GM18519 (cell line): ENCODE measurements around the gene PTPRM.

Experiments used
- ATAC-seq: cut with Tn5 transposase; IDR thresholded peaks from one replicate; pipeline ENCODE4 v1.9.1; 2021; ENCODE audit warnings: mild to moderate bottlenecking, moderate library complexity; ENCODE audit not compliant: unreplicated experiment, low FRiP score

PTPRM gene

DNA sequence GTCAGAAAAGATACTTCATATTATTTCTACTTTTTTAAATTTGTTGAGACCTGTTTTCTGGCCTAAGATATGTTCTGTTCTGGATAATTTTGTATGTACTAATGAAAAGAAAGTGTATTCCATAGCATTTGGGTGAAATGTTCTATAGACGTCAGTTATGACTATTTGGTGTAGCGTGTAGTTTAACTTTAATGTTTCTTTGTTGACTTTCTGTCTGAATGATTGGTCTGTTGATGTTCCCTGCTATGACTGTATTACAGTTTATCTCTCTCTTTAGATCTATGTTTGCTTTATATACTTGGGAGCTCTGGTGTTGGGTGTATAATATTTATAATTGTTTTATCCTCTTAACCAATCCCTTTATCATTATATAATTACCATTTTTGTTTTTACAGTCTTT, 352.4 kb downstream of the PTPRM start:
- no peak for ATAC-seq

DNA sequence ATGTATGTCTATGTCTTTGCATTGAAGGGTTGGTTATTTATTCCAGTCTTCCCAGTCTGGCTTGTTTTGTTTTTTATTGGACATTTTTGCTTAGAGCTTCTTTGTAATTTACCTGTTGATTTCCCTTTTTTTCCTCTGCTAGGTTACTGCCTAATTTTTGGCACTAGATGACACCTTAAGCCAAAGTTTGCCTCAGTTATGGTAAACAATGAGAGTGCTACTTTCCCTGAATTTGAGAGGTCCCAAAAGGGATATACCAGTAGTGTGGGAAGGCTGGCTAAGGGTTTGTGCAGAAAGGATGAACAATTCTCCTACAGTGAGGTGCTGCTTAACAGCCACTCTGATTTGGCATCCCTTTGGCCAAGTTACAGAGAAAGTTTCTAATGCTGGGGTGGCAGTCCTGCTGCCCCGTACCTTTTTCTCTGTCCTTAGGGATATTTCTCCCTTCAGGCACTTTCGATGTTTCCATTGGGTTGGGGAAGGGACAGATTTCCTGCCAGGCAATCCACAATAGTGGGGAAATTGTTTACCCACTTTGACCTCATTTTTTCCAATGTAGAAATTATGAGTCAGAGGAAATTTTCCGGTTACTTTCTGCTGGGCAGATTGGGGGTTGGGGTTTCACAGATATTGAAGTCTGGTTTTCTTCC, 354.9 kb downstream of the PTPRM start:
- no peak for ATAC-seq

DNA sequence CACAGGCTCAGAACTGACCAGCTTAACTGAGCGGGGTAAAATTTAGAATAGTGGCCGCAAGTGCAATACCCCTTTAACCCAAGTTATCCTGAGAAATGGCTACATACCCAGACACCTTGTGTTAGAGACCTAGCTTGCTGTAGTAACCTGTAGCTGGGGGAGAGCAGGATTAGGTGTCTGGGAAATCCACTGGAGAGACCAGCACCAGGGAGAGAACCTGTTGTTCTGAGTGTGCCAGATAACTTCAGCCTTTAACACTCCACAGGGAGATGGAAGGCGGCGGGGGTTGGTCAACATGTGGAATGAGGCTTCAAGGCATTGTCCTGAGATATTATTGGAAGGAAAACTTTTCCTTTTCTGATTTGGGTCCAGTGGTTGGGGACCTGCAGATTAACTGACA, 356.0 kb downstream of the PTPRM start:
- ATAC-seq: no peak

DNA sequence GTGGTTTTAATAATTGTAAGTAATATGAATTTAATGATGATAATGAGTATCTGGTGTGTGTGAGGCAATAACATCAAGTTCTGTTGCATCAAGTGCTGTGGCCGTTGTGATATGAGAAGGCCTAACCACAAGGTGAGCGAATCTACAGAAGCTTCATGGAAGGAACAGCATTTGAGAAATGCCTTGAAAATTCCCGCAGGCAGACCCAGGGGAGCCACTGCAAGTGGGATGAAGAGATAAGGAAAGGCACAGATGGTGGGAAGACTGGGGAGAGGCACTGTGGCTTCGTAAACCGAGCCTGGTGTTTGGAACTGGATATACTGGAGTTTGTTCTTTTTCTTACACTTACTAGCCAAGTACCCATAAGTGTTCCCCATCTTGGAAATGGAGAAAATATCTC, 357.5 kb downstream of the PTPRM start:
- no peak for ATAC-seq

DNA sequence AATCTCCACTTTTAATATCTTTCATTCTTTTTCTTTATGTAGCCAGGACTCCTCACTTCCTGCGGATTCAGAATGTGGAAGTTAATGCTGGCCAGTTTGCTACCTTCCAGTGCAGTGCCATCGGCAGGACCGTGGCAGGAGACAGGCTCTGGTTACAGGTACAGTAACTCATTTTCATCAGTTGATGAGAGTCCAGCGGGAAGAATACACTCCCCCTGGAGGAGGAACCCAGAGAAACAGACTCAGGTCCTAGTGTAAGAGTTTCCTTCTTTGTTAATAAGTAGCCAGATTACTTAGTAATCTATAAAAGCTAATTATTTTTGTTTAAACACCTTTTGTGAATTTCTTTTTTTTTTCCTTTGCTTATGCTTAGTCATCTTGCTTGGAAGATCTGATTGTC, 359.4 kb downstream of the PTPRM start:
- ATAC-seq: no peak

DNA sequence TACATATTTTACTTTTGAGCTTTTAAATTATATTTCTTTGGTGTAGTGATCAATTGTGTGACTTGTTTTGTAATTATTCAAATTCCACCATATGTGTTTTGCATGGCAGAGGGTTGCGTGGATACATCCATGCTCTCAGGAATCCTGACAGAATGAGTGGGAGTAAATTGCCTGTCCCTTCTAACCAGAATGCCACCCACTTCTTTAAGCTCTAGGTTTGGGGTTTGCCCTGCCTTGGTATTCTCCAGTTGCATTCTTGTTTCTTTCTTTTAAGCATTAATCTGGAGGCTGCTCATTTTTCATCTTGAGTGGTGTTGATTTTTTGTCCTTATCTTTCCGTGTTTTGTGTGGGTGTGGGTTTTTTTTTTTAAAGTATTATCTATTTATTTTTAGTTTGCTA, 360.0 kb downstream of the PTPRM start:
- no peak for ATAC-seq

DNA sequence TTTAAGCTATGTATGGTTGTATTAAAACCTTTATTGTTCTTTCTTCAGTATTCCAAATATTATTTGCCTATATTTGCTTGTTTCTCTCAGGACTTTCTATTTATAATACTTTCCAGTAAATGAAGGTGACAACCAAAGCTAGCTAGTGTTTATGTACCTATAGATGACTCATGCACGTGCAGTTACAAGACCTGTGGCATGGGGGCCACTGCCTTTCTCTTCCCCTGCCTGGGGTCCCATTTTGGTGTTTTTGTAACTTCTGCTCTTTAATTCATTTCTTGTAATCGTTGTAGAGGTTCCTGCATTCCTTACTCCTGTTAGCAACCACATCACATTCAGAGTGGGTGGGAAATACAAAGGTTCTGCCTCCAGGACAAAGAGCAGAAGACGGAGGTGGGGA, 364.6 kb downstream of the PTPRM start:
- no peak for ATAC-seq

DNA sequence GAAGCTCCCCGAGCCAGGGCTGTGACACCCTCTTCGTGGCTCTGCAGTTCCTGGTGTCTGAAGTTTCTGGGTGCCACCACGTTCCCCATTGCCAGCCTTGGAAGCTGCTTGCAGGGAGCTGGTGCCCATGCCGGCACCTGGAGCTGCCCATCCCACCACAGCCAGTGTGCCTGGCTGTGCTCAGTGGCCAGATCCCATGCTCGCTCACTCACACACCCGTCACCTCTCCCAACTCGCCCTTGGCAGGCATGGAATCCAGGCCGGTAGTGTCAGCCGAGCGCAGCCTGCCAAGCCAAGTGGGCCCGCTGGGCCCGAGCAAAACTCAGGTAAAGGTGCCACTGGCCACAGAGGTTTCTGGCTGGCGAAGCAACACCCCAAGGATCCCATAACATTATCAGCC, 370.2 kb downstream of the PTPRM start:
- no peak for ATAC-seq

DNA sequence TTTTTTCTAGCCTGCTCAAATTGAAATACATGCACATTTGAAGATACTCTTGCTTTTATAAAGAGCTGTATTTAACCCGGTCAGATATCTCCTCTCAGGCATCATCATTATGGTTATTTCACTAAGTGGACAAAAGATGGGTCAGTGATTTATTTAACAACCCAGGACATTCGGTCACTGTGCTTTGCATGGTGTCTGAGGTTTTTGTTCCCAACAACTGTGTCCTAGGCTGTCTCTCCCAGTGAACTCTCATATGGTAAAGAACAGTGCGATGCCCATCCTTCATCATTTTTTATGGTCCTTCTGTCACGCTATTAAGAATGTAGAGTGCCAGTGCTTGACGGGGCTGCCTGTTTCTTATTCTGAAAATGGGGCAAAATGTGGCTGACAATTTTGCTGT, 372.4 kb downstream of the PTPRM start:
- ATAC-seq: no peak

DNA sequence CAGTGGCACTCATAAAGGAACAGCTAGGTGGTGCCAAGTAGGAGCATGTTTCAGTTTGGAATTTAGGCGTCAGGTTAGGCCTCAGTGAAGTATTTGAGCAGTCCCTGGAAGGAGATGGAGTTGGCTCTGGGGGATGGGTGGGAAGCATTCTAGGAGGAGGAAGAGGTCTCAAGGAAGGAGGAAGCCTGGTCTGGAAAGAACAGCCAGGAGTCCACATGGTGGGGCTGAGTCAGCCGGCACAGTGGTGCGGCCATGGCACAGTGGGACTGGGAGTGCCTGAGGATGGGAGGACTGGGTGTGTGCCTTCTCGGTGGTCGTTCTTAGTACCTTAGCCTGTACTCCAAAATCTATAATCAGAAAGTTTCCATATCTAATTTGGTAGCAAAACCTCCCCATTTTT, 373.3 kb downstream of the PTPRM start:
- ATAC-seq: no peak

DNA sequence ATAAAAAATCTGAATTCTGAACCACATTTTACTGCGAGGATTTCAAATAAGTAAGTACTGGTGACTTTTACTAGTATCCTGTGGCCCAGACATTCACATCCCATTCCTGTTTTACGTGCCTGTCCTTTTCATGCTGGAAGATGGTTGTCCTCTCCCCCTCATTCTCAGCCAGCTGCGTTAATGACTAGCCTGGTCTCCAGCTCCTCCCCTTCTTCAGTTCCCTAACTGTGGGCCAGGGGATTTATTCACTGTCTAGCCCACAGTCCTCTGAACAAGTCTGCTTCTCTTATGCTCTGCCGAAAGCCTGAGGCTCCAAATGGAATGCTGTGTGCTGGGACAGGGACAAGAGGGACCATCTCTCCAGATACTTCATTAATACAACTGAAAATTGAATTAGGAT, 373.9 kb downstream of the PTPRM start:
- no peak for ATAC-seq

DNA sequence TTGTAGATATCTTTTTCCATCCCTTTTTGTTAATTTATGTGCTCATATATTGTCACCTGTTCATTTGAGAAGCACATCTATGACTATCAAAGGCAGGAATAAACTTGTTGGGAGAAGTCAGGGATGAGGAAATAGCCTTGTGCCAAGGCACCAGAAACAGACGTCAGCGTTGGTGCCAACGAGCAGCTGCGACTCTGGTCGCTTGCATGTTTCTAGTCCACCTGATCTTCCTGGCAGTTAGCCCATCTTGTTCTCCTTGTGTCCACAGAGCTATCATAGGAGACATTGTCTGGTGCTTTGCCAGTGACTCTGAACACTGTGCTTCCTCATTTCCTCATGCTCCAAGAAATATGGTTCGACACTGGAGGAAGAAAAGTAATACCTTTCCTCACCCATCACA, 374.4 kb downstream of the PTPRM start:
- ATAC-seq: no peak

DNA sequence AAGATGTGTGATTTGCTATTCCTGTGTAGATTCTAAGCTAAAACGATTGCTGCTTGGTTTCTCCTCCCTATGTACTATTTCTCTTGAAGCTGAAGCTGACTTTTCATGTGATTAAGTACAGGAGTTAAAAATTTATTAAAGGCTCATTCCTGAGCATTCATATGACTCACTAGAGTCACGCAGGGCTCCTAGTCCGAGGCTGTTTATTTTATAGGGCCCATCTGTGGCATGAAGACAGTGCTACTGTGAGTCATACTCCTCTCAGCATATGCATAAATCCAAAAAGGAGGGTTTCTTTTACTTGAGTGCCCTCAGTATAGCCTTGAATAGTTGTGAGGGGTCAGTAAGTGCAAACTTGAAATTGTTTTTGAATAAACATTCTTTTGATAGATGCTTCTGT, 378.8 kb downstream of the PTPRM start:
- no peak for ATAC-seq

DNA sequence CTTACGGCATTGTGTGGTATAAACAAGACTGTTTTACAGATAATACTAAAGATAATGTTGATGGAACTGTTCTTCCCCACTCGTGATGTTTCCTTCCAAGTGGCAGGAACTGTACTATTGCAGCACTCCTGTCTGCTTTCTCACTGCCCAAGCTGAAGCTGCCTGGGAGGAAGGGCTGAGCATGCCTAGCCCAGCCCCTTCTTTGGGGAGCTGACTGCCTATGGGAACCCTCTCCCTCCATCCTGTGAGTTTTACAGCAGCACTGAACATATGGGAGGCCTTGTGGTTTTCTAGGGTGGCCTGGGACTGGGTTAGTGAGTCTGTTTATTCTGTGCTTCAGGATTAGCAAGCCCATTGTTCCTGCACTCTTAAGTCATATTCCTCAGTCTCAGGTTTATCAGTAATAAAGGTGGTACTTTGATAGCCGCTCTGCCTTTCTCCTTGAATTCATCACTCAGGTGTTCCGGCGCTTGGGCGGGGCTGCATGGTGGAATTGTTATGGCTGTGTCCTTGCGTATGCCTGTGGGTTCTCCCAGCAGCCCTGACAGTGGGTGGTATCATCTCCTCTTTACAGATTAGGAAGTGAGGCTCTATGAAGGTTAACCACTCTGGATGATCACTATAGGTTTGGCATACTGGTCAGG, 379.7 kb downstream of the PTPRM start:
- no peak for ATAC-seq

DNA sequence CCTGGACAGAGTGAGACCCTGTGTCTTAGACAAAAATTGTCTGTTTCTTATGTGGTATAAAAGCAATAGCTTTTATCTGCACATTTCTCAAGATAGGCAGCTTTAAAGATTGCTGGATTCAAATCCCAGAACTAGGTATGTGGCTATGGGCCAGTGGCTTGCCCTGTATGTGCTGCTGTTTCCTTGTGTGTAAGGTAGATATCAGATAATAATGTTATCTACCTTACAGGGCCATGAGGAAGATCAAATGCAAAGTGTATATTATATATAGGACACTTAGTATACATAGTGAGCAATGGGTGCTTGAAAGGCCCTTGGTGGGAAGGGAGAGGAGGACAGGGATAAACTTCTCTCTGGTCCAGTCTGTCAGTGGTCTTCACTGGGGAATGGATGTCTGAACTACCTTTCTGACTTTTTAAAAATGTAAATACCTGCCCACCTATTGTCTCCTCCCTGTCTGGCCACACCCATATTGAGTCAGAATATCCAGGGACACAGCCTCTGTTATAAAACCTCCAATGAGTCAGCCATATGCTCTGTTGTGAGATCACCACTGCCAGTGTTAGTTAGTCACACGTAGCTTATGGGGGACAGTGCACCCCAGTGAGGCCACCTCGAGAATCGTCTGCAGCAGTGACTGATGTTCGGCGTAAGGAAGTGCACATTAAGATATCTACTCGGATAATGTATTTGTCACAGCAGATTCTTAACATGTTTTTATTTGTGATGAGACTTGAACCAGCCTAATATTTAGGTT, 383.4 kb downstream of the PTPRM start:
- ATAC-seq: no peak

DNA sequence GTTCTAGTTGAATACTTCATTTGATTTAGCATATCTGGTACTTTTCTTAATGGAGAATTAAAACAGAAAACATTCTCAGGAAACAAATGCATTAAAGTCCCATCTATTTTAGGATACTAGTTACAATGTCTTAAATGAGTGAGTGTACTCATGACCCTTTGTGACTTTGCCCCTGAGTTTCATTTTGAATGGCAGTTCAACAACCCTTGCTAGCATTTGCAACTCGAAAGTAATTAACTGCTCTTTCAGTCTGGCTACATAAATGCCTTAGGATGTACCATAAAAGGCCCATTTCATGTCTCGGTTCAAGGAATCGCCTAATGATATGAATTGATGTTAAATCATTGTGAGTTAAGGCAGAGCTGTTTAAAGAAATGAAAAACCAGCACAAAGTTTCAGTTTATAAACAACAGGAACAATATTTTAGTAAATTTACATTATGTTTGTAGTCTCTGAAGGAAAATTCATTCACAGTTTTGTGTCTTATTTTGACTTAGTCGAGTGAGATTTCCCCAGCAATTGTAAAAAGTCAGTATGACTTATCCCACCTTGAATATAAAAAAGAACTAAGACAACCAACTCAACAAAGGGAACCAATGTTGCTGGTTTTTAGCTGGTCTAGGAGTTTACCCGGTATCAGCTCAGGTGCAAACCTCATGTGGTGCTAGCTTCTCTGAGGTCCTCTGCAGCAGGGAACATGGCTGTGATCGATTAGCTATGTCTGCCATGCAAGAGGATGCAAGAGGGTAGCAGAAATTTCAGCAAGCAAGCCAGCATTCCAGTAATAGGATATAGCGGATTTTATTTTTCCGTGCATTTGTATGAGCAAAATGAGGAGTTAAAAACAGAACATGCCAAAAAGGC, 386.2 kb downstream of the PTPRM start:
- ATAC-seq: no peak

DNA sequence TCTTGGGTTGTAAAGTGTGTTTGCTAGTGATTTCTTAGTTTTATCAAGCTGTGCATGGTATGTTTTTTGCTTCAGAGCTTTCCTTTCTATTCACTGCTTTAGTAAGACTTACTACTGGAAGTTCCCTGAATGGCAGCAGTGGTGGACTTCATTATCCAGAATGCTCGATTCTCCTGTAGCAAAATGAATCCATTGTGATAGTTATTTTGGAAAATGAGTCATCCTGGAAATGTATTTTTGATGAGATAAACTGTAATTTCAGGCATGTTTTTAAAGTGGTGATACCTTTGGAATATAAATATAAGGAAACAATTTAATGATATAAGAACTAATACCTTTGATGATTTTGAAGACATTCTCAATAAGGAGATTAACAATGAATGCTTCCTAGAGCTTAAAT, 387.1 kb downstream of the PTPRM start:
- ATAC-seq: no peak

DNA sequence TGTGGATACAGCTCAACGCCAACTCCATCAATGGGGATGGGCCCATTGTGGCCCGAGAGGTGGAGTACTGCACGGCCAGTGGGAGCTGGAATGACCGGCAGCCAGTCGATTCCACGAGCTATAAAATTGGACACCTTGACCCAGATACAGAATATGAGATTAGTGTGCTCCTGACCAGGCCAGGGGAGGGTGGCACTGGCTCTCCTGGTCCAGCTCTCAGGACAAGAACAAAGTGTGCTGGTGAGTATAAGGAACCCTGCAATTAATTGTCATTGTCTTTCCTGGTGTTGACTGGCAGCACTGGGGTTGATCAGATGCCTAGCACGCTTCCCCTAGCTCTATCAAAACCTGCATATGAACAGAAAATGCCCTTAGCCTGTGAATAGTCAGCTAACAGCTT, 388.1 kb downstream of the PTPRM start:
- no peak for ATAC-seq

DNA sequence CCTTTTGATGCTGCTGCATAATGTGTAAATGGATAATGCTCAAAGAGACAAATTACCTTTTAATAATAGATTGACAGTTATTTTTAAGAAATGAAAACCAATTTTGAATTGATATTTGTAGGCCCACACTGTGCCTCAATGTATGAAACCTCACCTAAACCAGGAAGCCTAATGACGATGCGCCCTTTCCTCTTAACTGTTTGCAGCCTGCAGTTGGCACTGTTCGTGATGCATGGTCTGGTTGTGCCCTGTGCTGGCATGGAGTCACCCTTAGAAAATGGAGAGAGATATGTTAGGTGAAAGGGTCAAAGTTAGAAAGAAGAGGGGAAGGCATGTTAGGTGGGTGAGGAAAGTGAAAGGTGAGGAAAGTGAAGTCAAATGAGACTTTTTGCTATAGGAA, 390.2 kb downstream of the PTPRM start:
- ATAC-seq: no peak

DNA sequence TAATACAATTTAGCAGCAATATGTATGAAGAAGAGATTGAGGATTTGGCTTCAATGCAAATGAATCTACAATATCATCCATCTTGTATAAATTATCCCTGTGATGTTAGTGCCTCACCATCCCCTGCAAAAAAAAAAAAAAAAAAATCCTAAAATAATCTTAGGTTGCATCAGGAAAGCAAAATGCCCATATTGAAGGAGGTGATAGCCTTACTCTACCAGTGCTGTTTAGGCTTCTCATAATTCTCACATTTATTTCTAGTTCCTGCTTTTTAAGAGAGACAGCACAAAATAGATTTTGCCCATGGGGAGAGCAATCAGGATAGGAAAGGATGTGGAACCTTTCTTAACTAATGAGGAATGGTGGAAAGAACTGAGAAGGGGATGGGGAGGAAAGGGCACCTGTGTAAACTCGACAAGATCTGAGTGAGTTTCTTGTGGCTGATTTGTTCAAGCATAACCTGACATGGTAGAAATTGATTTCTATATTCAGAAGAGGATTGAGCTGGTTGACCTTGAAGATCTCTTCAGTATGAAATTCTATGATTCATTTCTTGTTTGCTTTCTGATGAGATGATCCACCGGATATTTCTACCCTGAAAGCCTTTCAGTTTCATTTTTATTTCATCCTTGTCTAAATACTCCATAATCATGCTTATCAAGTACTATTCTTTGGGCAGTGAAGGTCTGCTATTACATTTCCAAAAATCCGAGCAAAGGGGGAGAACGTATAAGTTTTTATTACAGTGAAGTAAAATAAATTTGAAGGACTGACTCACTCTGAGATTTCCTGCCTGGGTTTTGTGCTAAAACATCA, 391.2 kb downstream of the PTPRM start:
- ATAC-seq: no peak

DNA sequence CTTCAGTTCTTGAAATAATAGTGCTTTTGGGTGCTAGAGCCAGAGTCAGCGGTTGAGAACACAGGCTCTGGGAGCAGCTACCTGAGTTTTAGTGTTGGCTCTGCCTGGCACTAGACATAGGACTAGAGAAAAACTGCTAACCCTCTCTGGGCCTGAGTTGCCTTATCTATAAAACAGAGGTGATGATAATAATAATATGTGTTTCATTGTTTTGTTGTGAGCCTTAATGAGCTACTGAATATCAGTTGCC, 391.7 kb downstream of the PTPRM start:
- no peak for ATAC-seq
